HUES6 (cell line): ENCODE results near the gene FOSL2.

Source experiments
- H3K27ac ChIP-seq: 2 replicates; pipeline ENCODE4 v1.7.0; 2013; ENCODE audit warnings: low read depth, mild to moderate bottlenecking, low read length, inconsistent platforms
- H3K27me3 ChIP-seq: 2 replicates; pipeline ENCODE4 v1.6.1; 2013; ENCODE audit warnings: low read length; ENCODE audit not compliant: control insufficient read depth, insufficient read depth
- H3K36me3 ChIP-seq: 2 replicates; pipeline ENCODE4 v1.6.1; 2013; ENCODE audit warnings: low read length; ENCODE audit not compliant: control insufficient read depth, insufficient read depth
- H3K4me1 ChIP-seq: 2 replicates; pipeline ENCODE4 v1.6.1; 2013; ENCODE audit warnings: low read length; ENCODE audit not compliant: control insufficient read depth, insufficient read depth
- H3K4me3 ChIP-seq: 2 replicates; pipeline ENCODE4 v1.5.1; 2013; ENCODE audit warnings: low read depth, low read length
- H3K9ac ChIP-seq: one replicate; pipeline ENCODE4 v1.6.1; 2013; ENCODE audit warnings: mild to moderate bottlenecking, low read length
- H3K9me3 ChIP-seq: 2 replicates; pipeline ENCODE4 v1.6.1; 2013; ENCODE audit warnings: low read depth, low read length; ENCODE audit not compliant: control insufficient read depth, insufficient read depth

Gene FOSL2

DNA sequence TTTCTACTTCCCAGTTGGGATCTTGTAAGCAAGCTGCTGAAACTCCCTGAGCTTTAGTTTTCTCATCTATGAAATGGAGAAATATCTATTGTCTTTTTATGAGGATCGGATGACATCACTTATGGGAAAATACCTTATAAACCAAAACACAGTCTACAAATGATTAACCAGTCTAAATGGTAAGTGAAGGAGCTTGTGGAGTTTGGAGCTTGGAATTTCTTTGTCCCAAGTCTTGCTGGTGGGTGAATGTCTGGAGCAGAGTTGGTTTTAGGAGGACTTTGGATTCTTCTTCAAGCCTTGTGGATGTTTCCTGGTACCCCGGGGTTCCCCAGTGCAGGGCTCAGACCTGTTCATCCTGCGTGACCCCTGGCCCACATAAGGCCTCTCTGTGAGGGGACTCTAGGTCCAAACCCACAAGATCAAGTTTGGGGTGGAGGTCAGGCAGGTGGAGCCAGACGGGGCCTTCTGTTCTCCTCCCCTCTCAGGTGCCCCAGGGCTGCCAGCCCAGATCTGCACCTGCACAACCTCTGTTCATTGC is 43.2 kb downstream of the FOSL2 start:
- H3K27ac ChIP-seq: no peak overlapping the region
- no peak overlapping the region for H3K9ac ChIP-seq
- H3K9me3 ChIP-seq: peaks cover 13% of the 10 kb centered on the region
- H3K4me1 ChIP-seq: no peaks in the 10 kb centered on the region
- H3K27me3 ChIP-seq: no peaks in the 10 kb centered on the region
- no peak overlapping the region for H3K4me3 ChIP-seq
- no peaks in the 10 kb centered on the region for H3K36me3 ChIP-seq

DNA sequence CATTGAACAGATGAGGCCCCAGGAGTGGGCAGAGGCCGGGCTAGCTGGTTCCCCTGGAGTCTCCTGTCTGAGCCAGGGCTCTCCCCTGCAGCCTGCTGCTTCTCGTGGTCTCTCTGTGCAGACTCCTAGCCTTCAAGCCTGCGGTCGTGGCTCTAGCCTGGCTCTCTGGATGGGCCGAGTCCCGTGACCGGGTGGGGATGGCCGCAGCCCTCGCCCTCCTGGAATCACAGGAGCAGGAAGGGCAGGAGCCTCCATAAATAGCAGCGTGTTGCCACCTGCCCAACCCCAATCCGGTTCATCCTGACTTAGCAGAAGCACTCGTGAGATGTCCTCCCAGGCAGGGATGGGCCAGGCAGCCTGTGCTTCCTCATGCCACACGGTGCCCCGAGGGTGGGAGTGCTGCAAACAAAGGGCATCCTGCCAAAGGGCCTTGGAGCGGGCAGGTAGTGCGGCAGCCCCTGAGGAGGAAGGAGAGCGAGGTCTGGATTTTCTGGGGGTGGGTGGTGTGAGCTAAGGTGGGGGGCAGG is 43.9 kb downstream of the FOSL2 start:
- H3K27ac ChIP-seq: no peak overlapping the region
- no peaks in the 10 kb centered on the region for H3K27me3 ChIP-seq
- H3K36me3 ChIP-seq: no peaks in the 10 kb centered on the region
- H3K4me3 ChIP-seq: no peak overlapping the region
- peaks cover 13% of the 10 kb centered on the region for H3K9me3 ChIP-seq
- no peaks in the 10 kb centered on the region for H3K4me1 ChIP-seq
- H3K9ac ChIP-seq: no peak overlapping the region

DNA sequence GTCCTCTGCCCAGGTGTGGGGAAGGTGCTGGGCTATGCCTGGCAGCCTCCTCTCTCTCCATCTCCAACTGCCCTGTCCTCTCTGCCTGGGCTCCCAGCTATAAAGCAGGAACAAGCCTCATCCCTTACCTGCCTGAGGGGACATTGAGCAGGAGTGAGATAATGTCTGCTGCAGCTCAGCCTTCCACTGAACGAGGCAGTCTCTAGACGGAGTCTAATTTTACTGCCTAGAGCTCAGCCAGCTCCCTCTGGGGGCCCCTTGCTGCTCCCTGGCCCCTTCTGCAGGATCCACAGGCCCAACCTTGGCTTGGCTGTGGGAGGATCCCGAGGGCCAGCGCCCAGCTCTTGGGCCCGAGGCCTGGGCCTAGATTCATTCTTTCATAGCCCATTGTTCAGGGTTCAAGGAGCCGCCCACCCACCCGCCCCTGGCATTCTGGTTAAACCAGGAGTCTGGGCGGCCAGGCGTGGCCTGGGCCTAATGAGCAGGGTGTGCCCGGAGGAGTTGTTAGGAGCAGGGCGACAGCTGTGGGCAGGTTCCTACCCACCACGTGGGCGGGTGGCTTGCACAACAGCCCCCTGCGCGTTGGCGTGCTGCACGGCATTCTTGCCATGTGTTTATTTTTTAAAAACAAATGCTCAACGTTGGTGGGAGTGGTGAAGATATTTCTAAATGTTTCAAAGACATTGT is 44.6 kb downstream of the FOSL2 start:
- Histone ChIP-seq H3K9me3 (peaks cover 13% of the 10 kb centered on the region), H3K9ac (no peak overlapping the region), H3K4me3 (no peak overlapping the region), H3K4me1 (no peaks in the 10 kb centered on the region), H3K27ac (no peak overlapping the region), H3K27me3 (no peaks in the 10 kb centered on the region), H3K36me3 (no peaks in the 10 kb centered on the region)

DNA sequence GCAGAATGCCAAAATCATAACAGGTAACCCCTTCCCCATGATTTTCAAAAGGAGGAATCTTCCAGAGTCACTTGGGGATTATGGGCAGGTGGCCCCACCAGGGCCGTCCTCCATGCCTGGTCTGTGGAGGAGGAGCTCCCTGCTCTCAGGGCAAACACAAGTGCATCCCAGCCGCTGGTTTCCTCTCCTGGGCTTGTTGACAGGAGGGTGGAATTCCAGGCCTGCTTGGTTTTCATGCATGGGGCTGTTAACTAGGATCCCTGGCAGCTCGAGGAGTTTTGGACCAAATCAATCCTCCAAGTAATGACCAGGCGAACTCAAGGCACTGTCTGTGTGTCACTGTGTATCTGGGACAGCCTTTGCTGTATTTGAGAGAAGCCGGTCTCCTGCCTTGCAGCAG is 45.3 kb downstream of the FOSL2 start:
- Histone ChIP-seq H3K4me1 (no peaks in the 10 kb centered on the region), H3K27me3 (no peaks in the 10 kb centered on the region), H3K9ac (no peak overlapping the region), H3K9me3 (peaks cover 11% of the 10 kb centered on the region), H3K36me3 (no peaks in the 10 kb centered on the region), H3K27ac (no peak overlapping the region), H3K4me3 (no peak overlapping the region)

DNA sequence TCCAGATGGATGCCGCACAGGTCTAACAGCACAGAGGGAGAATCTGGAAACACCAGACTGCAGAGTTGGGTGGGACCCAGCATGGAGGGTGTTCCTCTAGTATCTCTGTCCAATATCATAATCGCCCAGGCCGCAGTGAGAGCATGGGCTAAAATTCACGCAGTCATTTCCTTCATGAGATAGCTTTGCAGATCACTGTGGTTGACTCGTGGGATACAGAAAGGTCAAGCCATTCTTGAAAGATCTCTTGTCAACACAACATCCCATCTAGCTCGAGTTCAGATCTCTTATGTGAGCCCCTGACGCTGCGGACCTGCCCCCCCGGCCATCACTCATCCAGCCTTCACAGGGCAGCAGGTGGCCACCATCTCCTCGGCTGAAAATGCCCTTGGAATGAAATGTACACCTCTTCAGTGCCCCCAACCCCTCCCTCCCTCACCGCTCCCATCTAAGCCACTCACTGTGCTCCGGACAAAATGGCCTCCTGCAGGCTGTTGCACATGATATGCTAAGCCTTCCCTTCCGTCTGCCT is 45.9 kb downstream of the FOSL2 start:
- no peak overlapping the region for H3K27ac ChIP-seq

DNA sequence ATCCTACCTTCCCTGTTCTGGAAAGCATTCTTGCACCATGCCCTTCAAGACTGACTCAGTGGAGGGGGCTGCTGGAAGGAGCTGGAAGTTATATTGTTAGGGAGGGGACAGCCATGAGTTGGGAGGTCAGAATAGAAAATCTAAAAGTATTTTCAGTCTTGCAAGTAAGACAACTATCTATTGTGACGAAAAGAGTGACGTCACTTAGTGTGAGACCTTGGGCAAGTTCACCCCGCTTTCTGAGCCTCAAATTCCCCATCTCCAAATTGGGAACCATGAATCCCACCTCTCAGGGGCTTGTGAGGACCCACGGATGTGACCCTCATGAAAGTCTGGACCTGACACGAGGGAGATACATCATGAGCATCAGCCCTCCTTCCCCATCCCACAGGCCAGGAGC is 46.5 kb downstream of the FOSL2 start:
- Histone ChIP-seq H3K4me3 (no peak overlapping the region), H3K9ac (no peak overlapping the region), H3K27me3 (no peaks in the 10 kb centered on the region), H3K9me3 (peaks cover under 1% of the 10 kb centered on the region; the same call in 1 of the 2 replicates), H3K4me1 (no peaks in the 10 kb centered on the region), H3K27ac (no peak overlapping the region), H3K36me3 (no peaks in the 10 kb centered on the region)

More for the DNA sequence above, 45.9 kb downstream of the FOSL2 start:
- H3K4me1 ChIP-seq: no peaks in the 10 kb centered on the region
- H3K9ac ChIP-seq: no peak overlapping the region
- H3K4me3 ChIP-seq: no peak overlapping the region
- H3K27me3 ChIP-seq: no peaks in the 10 kb centered on the region
- peaks cover 4% of the 10 kb centered on the region; the same call in 1 of the 2 replicates for H3K9me3 ChIP-seq
- no peaks in the 10 kb centered on the region for H3K36me3 ChIP-seq

DNA sequence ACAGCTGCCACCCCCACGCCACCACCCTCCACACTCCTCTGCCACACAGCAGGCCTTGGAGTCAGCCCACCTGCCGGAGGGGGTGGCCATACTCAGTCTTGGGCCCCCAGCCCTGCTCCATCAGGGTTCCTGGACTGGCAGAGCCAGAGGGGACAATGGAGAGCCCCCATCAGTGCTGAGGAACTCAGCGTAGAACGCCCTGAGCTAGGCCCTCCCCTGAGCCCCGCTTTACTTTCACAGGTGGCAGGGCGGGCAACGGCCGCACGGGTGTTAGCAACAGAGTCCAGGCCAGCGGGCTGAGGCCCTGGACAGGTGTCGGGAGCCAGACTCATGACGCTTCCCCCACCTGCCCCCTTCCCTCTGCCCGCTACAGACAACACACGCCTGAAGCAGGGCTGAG is 47.1 kb downstream of the FOSL2 start:
- no peaks in the 10 kb centered on the region for H3K36me3 ChIP-seq
- H3K4me1 ChIP-seq: no peaks in the 10 kb centered on the region
- H3K9ac ChIP-seq: no peak overlapping the region

DNA sequence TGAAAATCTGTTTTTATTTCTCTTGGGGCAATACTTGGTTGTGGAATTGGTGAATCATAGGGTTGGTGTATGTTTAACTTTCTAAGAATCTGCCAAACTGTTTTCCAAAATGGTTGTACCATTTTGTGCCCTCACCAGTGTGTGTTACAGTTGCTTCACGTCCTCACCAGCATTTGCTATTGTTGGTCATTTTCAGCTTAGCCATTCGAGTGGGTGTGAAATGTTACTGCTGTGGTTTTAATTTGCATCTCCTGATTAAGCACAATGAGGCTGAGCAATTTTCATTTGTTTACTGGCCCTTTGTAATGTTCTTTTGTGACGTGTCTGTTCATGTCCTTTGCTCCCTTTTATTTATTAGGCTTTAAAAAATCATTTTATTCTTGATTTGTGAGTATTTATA is 49.7 kb downstream of the FOSL2 start:
- Histone ChIP-seq H3K27me3 (no peaks in the 10 kb centered on the region), H3K9ac (no peak overlapping the region), H3K9me3 (no peaks in the 10 kb centered on the region), H3K4me1 (no peaks in the 10 kb centered on the region), H3K4me3 (no peak overlapping the region), H3K36me3 (no peaks in the 10 kb centered on the region), H3K27ac (no peak overlapping the region)

More for the DNA sequence above, 47.1 kb downstream of the FOSL2 start:
- H3K27me3 ChIP-seq: no peaks in the 10 kb centered on the region
- no peak overlapping the region for H3K27ac ChIP-seq
- H3K4me3 ChIP-seq: no peak overlapping the region
- no peaks in the 10 kb centered on the region for H3K9me3 ChIP-seq

DNA sequence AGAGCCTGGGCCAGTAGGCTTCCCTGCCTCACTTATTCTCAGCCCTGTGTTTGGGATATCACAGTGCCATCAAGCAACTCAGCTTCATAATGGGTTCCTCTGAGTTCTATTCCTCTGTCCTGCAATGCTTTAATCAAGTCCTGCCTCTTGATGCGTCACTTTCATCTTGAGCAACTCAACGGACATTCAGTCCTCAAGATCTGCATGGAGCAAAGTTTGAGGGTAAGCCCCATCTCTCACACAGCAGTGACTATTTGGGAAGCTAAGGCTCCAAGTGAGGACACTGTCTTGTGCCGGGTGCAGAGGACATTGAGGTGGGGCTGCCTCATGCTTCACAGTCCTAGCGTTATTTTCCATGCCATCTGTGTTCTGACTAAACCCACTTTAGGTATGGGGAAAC is 52.3 kb downstream of the FOSL2 start:
- no peak overlapping the region for H3K4me3 ChIP-seq
- H3K4me1 ChIP-seq: peaks cover 7% of the 10 kb centered on the region; the same call in 1 of the 2 replicates
- no peaks in the 10 kb centered on the region for H3K36me3 ChIP-seq
- H3K27me3 ChIP-seq: no peaks in the 10 kb centered on the region
- H3K27ac ChIP-seq: no peak overlapping the region
- H3K9ac ChIP-seq: no peak overlapping the region
- H3K9me3 ChIP-seq: no peaks in the 10 kb centered on the region

DNA sequence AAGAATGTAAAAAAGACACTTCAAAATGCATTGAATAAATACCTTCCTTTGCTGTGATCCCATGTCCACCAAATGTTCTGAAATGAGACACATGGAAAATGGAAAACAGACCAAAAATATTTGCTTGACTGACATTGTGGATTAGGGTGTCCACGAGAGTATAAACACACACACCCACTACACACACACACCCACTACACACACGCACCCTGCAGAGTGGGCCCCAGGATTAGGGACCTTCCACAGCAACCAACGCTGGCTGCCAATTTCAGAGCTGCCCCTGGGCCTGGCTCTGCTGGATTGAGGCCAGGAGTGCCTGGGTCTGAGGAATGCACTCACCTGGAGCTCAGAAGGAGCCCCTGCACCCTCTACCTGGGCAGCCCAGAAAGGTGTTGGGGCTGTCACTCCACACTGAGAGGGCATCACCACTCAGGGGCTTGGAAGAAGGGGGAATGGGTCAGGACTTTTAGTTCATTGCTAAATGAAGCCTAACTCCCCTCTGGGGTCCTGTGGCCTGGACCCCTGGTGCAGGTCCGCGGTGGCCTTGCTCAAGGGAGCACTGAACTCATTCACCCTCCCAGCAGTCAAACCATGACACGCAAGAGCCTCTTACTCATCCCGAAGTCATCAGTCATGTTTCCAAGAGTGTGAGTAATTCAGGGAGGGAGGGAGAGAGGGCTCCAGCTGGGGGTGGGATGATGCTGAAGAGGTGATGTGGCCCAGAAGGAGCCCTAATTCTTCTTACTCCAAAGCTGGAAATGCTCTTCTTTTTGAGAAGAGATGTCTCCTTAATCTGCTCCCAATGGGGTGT is 53.0 kb downstream of the FOSL2 start:
- H3K4me1 ChIP-seq: peaks cover 9% of the 10 kb centered on the region; the same call in 1 of the 2 replicates
- H3K36me3 ChIP-seq: no peaks in the 10 kb centered on the region
- no peaks in the 10 kb centered on the region for H3K27me3 ChIP-seq
- H3K9ac ChIP-seq: no peak overlapping the region
- no peak overlapping the region for H3K27ac ChIP-seq
- H3K9me3 ChIP-seq: no peaks in the 10 kb centered on the region
- no peak overlapping the region for H3K4me3 ChIP-seq

DNA sequence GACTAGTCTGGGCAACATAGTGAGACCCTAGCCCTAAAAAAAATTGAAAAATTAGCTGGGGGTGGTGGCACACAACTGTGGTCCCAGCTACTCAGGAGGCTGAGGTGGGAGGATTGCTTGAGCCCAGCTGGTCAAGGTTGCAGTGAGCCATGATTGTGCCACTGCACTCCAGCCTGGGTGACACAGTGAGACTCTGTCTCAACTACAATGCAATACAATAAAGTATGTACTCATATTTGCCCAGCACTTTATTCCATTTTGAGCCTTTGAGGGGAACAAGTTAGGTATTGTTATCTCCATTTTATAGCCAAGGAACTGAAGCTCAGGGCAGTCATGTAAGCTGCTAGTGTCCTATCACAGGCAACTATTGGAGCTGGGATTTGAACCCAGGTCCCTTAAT is 53.9 kb downstream of the FOSL2 start:
- H3K27ac ChIP-seq: no peak overlapping the region
- H3K4me3 ChIP-seq: no peak overlapping the region
- no peaks in the 10 kb centered on the region for H3K27me3 ChIP-seq
- H3K9me3 ChIP-seq: no peaks in the 10 kb centered on the region
- no peak overlapping the region for H3K9ac ChIP-seq
- no peaks in the 10 kb centered on the region for H3K36me3 ChIP-seq
- H3K4me1 ChIP-seq: peaks cover 9% of the 10 kb centered on the region; the same call in 1 of the 2 replicates
